PC-3 (cell line): Measurements from ENCODE around the gene SLC22A3. TPM values are rescaled to one million over a fixed set of nuclear protein-coding genes. Genes with fewer than 3 reads are reported as not detected.

Experiments used
- ATAC-seq: fragments of 200-7000 bp; cut with Tn5 transposase; 2 replicates; pipeline ENCODE4 v1.9.1; 2020; ENCODE audit warnings: mild to moderate bottlenecking, moderate library complexity
- BruUV-seq: library from RNA; stranded (reverse); fragments of 400-500 nt; replicated peaks from 2 replicates; lab custom pipeline; 2021; lab: Mats Ljungman, UMichigan
- CTCF ChIA-PET: fragments of 300-600 bp; sonication (Branson Sonifier 250); formaldehyde crosslinking; loops from one replicate; lab custom pipeline; 2022; ENCODE audit warnings: antibody characterized with exemption; lab: Charles Lee
- POLR2A ChIA-PET: fragments of 300-600 bp; sonication (Branson Sonifier 250); formaldehyde crosslinking; loops from one replicate; lab custom pipeline; 2022; ENCODE audit warnings: antibody characterized with exemption; ENCODE audit not compliant: unreplicated experiment; lab: Charles Lee
- DNase-seq: peaks from one replicate; pipeline ENCODE4 v3.0.0-alpha.2; 2015
- H2AFZ ChIP-seq: fragments of 300-600 bp; sonication (generic); 2 replicates; pipeline ENCODE4 v1.6.0; 2016; ENCODE audit warnings: antibody characterized with exemption, low read length
- H3F3A ChIP-seq: fragments of 300-600 bp; sonication (generic); one replicate; pipeline ENCODE4 v1.6.0; 2017; ENCODE audit warnings: antibody characterized with exemption, low read length, control low read depth, mild to moderate bottlenecking; ENCODE audit not compliant: unreplicated experiment
- H3K27ac ChIP-seq: fragments of 300-600 bp; sonication (generic); 2 replicates; pipeline ENCODE4 v1.5.1; 2016; ENCODE audit warnings: mild to moderate bottlenecking, low read length
- H3K27me3 ChIP-seq: fragments of 300-600 bp; sonication (generic); 2 replicates; pipeline ENCODE4 v1.6.1; 2016; ENCODE audit warnings: low read length, mixed read lengths
- H3K36me3 ChIP-seq: fragments of 300-600 bp; sonication (generic); 2 replicates; pipeline ENCODE4 v1.6.1; 2016; ENCODE audit warnings: low read depth, mixed run types, low read length, mixed read lengths
- H3K4me1 ChIP-seq: fragments of 300-600 bp; sonication (generic); 2 replicates; pipeline ENCODE4 v1.5.1; 2016; ENCODE audit warnings: low read length; ENCODE audit not compliant: insufficient read depth
- H3K4me2 ChIP-seq: fragments of 300-600 bp; sonication (generic); 2 replicates; pipeline ENCODE4 v1.6.0; 2016; ENCODE audit warnings: low read length
- H3K4me3 ChIP-seq: fragments of 300-600 bp; sonication (generic); 2 replicates; pipeline ENCODE4 v1.5.1; 2016; ENCODE audit warnings: mild to moderate bottlenecking, low read length, mixed read lengths
- H3K79me2 ChIP-seq: fragments of 300-600 bp; sonication (generic); 2 replicates; pipeline ENCODE4 v1.6.1; 2017; ENCODE audit warnings: low read length, mixed read lengths
- H3K9ac ChIP-seq: fragments of 300-600 bp; sonication (generic); 2 replicates; pipeline ENCODE4 v1.6.0; 2016; ENCODE audit warnings: mild to moderate bottlenecking, low read length
- H3K9me2 ChIP-seq: fragments of 300-600 bp; sonication (generic); replicated peaks from 2 replicates; pipeline ENCODE4 v1.6.1; 2016; ENCODE audit warnings: mixed run types, low read length, mixed read lengths
- H3K9me3 ChIP-seq: fragments of 300-600 bp; sonication (generic); 2 replicates; pipeline ENCODE4 v1.6.1; 2016; ENCODE audit warnings: low read length, mixed read lengths
- H4K20me1 ChIP-seq: fragments of 300-600 bp; sonication (generic); 2 replicates; pipeline ENCODE4 v1.6.1; 2016; ENCODE audit warnings: low read length, mixed read lengths
- CTCF ChIP-seq: fragments of 300-600 bp; sonication (generic); conservative IDR thresholded peaks from 2 replicates; pipeline ENCODE4 v1.5.1; 2017; ENCODE audit warnings: antibody characterized with exemption, low read depth, mild to moderate bottlenecking, low read length
- EZH2 ChIP-seq: fragments of 300-600 bp; sonication (generic); IDR thresholded peaks from one replicate; pipeline ENCODE4 v1.6.1; 2017; ENCODE audit warnings: antibody characterized with exemption, mild to moderate bottlenecking, low read length; ENCODE audit not compliant: unreplicated experiment
- EZH2phosphoT487 ChIP-seq: fragments of 300-600 bp; sonication (generic); IDR thresholded peaks from 2 replicates; pipeline ENCODE4 v1.6.1; 2018; ENCODE audit warnings: mild to moderate bottlenecking, antibody characterized with exemption, low read length, borderline replicate concordance
- intact Hi-C: fragments of 100-400 bp; cut with micrococcal nuclease; formaldehyde crosslinking; loops from 2 replicates; pipeline ENCODE4 v1.9.0; 2023
- total RNA-seq: library from RNA; depleted of rRNA; stranded (reverse); fragments of >200 nt; gene quantifications from 2 replicates; pipeline ENCODE4 v1.2.3, GENCODE V29; 2014

SLC22A3 gene
- total RNA-seq, 1 experiment from 2014 or later = 0.47 TPM

- Histone ChIP-seq H3F3A (no peaks in the 10 kb centered on the region), H3K4me2 (no peak overlapping the region), H2AFZ (no peak overlapping the region), H3K9ac (no peak overlapping the region), H3K4me1 (no peaks in the 10 kb centered on the region), H4K20me1 (no peaks in the 10 kb centered on the region), H3K9me2 (no peaks in the 10 kb centered on the region), H3K9me3 (no peaks in the 10 kb centered on the region), H3K36me3 (no peaks in the 10 kb centered on the region), H3K27me3 (no peaks in the 10 kb centered on the region), H3K4me3 (no peak overlapping the region), H3K27ac (no peak overlapping the region), H3K79me2 (no peaks in the 10 kb centered on the region)
- POLR2A ChIA-PET = no interaction called here
- no TSS peak for BruUV-seq
- ATAC-seq (no peak), DNase-seq (no peak)
- TF ChIP-seq CTCF (no peak), EZH2 (no peak), EZH2phosphoT487 (no peak)
- intact Hi-C loops = no loop called here
- CTCF ChIA-PET = no interaction called here
These were observed 69.4 kb downstream of the SLC22A3 start for GRCh38 chr6:160417550-160417949.

- intact Hi-C loops = no loop called here
- no TSS peak for BruUV-seq
- Histone ChIP-seq H3K9me2 (no peaks in the 10 kb centered on the region), H3K79me2 (no peaks in the 10 kb centered on the region), H3K27me3 (no peaks in the 10 kb centered on the region), H3K4me1 (no peaks in the 10 kb centered on the region), H4K20me1 (no peaks in the 10 kb centered on the region), H3K4me2 (no peak overlapping the region), H3K9me3 (no peaks in the 10 kb centered on the region), H2AFZ (no peak overlapping the region), H3K36me3 (no peaks in the 10 kb centered on the region), H3K4me3 (no peak overlapping the region), H3K27ac (no peak overlapping the region), H3K9ac (no peak overlapping the region), H3F3A (no peaks in the 10 kb centered on the region)
- TF ChIP-seq CTCF (no peak), EZH2 (no peak)
- POLR2A ChIA-PET = no interaction called here
- DNase-seq (no peak), ATAC-seq (no peak)
- CTCF ChIA-PET = interaction anchor here (0.7 kb wide), 1 partner anchor 23 kb away, joined by 3 read pairs; no protein-coding TSS in a partner anchor
These were observed 70.2 kb downstream of the SLC22A3 start for GRCh38 chr6:160418370-160418769.

GRCh38 chr6:160419488-160419887 lies 71.3 kb downstream of the SLC22A3 start:
- no TSS peak for BruUV-seq
- Histone ChIP-seq H3K27ac (no peak overlapping the region), H3K9me3 (no peaks in the 10 kb centered on the region), H3K4me2 (no peak overlapping the region), H3F3A (no peaks in the 10 kb centered on the region), H3K4me1 (peaks cover 5% of the 10 kb centered on the region), H2AFZ (no peak overlapping the region), H3K79me2 (no peaks in the 10 kb centered on the region), H3K4me3 (no peak overlapping the region), H3K27me3 (no peaks in the 10 kb centered on the region), H3K9ac (no peak overlapping the region), H4K20me1 (no peaks in the 10 kb centered on the region), H3K36me3 (no peaks in the 10 kb centered on the region), H3K9me2 (no peaks in the 10 kb centered on the region)
- ChIA-PET POLR2A (no interaction called here), CTCF (no interaction called here)
- intact Hi-C loops = no loop called here
- TF ChIP-seq EZH2 (no peak), CTCF (no peak), EZH2phosphoT487 (no peak)
- ATAC-seq (no peak), DNase-seq (no peak)
